ENCODE measurements around the gene GBA3. TPM values are rescaled to one million over a fixed set of nuclear protein-coding genes. Genes with fewer than 3 reads are reported as not detected.

Gene GBA3
- polyA plus RNA-seq, 2 of the 4 experiments (the other 2 are of a cell fraction), result not detected

GRCh38 chr4:22653752-22654151, 39.0 kb upstream of the GBA3 start (continued):
- no peak for TF ChIP-seq HMGXB4 (CRISPR knock-in tag; IDR thresholded peaks at IDR 0.05; ENCODE audit: borderline replicate concordance)

- WGBS (ENCODE audit: missing lambda C conversion rate), result 64% methylated on average over 6 of the region's 6 CpGs
- CTCF ChIA-PET, result no interaction called here
Observed at GRCh38 chr4:22661443-22661842, 31.3 kb upstream of the GBA3 start.

GRCh38 chr4:22667332-22667940, 25.3 kb upstream of the GBA3 start:
- DNase-seq (ENCODE audit: low read depth in 1 of 2, low spot score in 1 of 2), result no peak
- 61% methylated on average over 3 of the region's 3 CpGs for WGBS (ENCODE audit: missing lambda C conversion rate)
- TF ChIP-seq PHF8 (IDR thresholded peaks at IDR 0.05; ENCODE audit: borderline replicate concordance, low read depth), result no peak
- no peak for TF ChIP-seq ZFP36 (IDR thresholded peaks at IDR 0.05; ENCODE audit: borderline replicate concordance, partially characterized antibody)
- TF ChIP-seq HOXB13 (CRISPR knock-in tag; IDR thresholded peaks at IDR 0.05; ENCODE audit: low read depth), result no peak
- no peak for TF ChIP-seq FOSB (CRISPR knock-in tag; IDR thresholded peaks at IDR 0.05)
- TF ChIP-seq RAD21 (conservative IDR thresholded peaks at IDR 0.05 in 1 of 2, IDR thresholded peaks at IDR 0.05 in 1 of 2), result no peak
- TF ChIP-seq RFX5 (IDR thresholded peaks at IDR 0.05), result no peak
- TF ChIP-seq HOXB5 (CRISPR knock-in tag; IDR thresholded peaks at IDR 0.05), result no peak
- TF ChIP-seq FOSL2 (IDR thresholded peaks at IDR 0.05), result no peak
- TF ChIP-seq FOSL2 (CRISPR knock-in tag; IDR thresholded peaks at IDR 0.05), result no peak
- no peak for TF ChIP-seq KDM5A (IDR thresholded peaks at IDR 0.05)
- TF ChIP-seq POLR2AphosphoS2 (conservative IDR thresholded peaks at IDR 0.05; ENCODE audit: low read length), result no peak
- TF ChIP-seq HEYL (CRISPR knock-in tag; IDR thresholded peaks at IDR 0.05), result no peak
- TF ChIP-seq BHLHE40 (IDR thresholded peaks at IDR 0.05; ENCODE audit: low read depth, low read length), result no peak
- no peaks in the 10 kb centered on the region for H3K4me1 ChIP-seq
- H3K4me3 ChIP-seq, result no peak overlapping the region
- H3K4me2 ChIP-seq, result no peak overlapping the region
- FAIRE-seq, result no peak
- no peak overlapping the region for H3K27ac ChIP-seq
- H3K9me3 ChIP-seq, result no peaks in the 10 kb centered on the region
- ATAC-seq, result no peak
- ChIA-PET CTCF (interaction anchor here (1.0 kb wide), 2 partner anchors 10 to 878 kb away, joined by 3 read pairs; no protein-coding TSS in a partner anchor), POLR2A (no interaction called here)

More at GRCh38 chr4:22661443-22661842, 31.3 kb upstream of the GBA3 start:
- POLR2A ChIA-PET, result no interaction called here
- Histone ChIP-seq H3K27ac (no peak overlapping the region), H3K4me1 (no peaks in the 10 kb centered on the region), H3K9me3 (no peaks in the 10 kb centered on the region), H3K4me2 (no peak overlapping the region), H3K4me3 (no peak overlapping the region)
- DNase-seq (ENCODE audit: low read depth in 1 of 2, low spot score in 1 of 2) (no peak), ATAC-seq (no peak), FAIRE-seq (no peak)
- TF ChIP-seq EHF (CRISPR knock-in tag; IDR thresholded peaks at IDR 0.05), result no peak
- TF ChIP-seq HDAC2 (IDR thresholded peaks at IDR 0.05), result no peak
- no peak for TF ChIP-seq ZFP36 (IDR thresholded peaks at IDR 0.05; ENCODE audit: borderline replicate concordance, partially characterized antibody)
- TF ChIP-seq RFX5 (IDR thresholded peaks at IDR 0.05), result no peak
- no peak for TF ChIP-seq HOXA7 (CRISPR knock-in tag; IDR thresholded peaks at IDR 0.05)
- TF ChIP-seq MYC (IDR thresholded peaks at IDR 0.05; ENCODE audit: borderline replicate concordance, low read length), result no peak
- TF ChIP-seq BCL3 (IDR thresholded peaks at IDR 0.05), result no peak
- TF ChIP-seq SMC3 (IDR thresholded peaks at IDR 0.05), result no peak
- TF ChIP-seq JUN (IDR thresholded peaks at IDR 0.05), result no peak
- no peak for TF ChIP-seq NR3C1 (IDR thresholded peaks at IDR 0.05)
- TF ChIP-seq SREBF2 (IDR thresholded peaks at IDR 0.05), result no peak
- TF ChIP-seq ELK1 (IDR thresholded peaks at IDR 0.05; ENCODE audit: low read depth, low read length), result no peak
- no peak for TF ChIP-seq JUNB (IDR thresholded peaks at IDR 0.05)
- TF ChIP-seq MAX (IDR thresholded peaks at IDR 0.05), result no peak
- no peak for TF ChIP-seq ZSCAN20 (CRISPR knock-in tag; IDR thresholded peaks at IDR 0.05)

Data from A549 (cell line).